PFSK-1 (cell line): Measurements from ENCODE around the gene GDPD5.

Experiments
- REST ChIP-seq, 2 experiments: IDR thresholded peaks; 2 replicates each; pipeline versions ENCODE4 v1.6.1 to v1.8.0; 2011 to 2012; ENCODE audit warnings: low read depth in 2 of 2, low read length in 2 of 2, control low read depth in 1 of 2, inconsistent platforms in 1 of 2, mild to moderate bottlenecking in 1 of 2, moderate library complexity in 1 of 2; ENCODE audit not compliant: insufficient read depth in 1 of 2
- SIN3A ChIP-seq: IDR thresholded peaks from 2 replicates; pipeline ENCODE4 v1.6.1; 2012; ENCODE audit warnings: mild to moderate bottlenecking, low read length, moderate library complexity, borderline replicate concordance; ENCODE audit not compliant: insufficient read depth

- TF ChIP-seq REST (IDR thresholded peaks at IDR 0.05; ENCODE audit: insufficient read depth in 1 of 2, low read depth in 2 of 2, low read length in 2 of 2) (peak in 1 of 2 experiments; percentile 64; a peak in 1 of 4 replicates), SIN3A (peak; percentile 96; the same call in 1 of the 2 replicates)
Observed at GRCh38 chr11:75562836-75563484, 37.2 kb upstream of the GDPD5 start.
